H9 (cell line): Measurements from ENCODE around the gene TTC39B. TPM values are rescaled to one million over a fixed set of nuclear protein-coding genes. Genes with fewer than 3 reads are reported as not detected.

Experiments used
- DNase-seq: peaks from one replicate; pipeline ENCODE4 v3.0.0-alpha.2; 2017
- H2AFZ ChIP-seq: one replicate; pipeline ENCODE4 v1.6.1; 2013; ENCODE audit warnings: mild to moderate bottlenecking, low read length, control low read depth, moderate library complexity
- H2AK5ac ChIP-seq: 2 replicates; pipeline ENCODE4 v1.6.1; 2013; ENCODE audit warnings: low read length, control low read depth, mixed read lengths; ENCODE audit not compliant: insufficient read length
- H2BK120ac ChIP-seq: one replicate; pipeline ENCODE4 v1.6.1; 2013; ENCODE audit warnings: low read depth, mild to moderate bottlenecking, low read length, control low read depth, inconsistent platforms; ENCODE audit not compliant: poor library complexity, severe bottlenecking
- H2BK12ac ChIP-seq: 2 replicates; pipeline ENCODE4 v1.6.1; 2013; ENCODE audit warnings: low read length, control low read depth, mixed read lengths, low read depth; ENCODE audit not compliant: insufficient read length
- H2BK15ac ChIP-seq: 2 replicates; pipeline ENCODE4 v1.6.1; 2013; ENCODE audit warnings: low read depth, low read length, control low read depth
- H2BK20ac ChIP-seq: one replicate; pipeline ENCODE4 v1.6.1; 2013; ENCODE audit warnings: low read depth, mild to moderate bottlenecking, low read length, control low read depth, inconsistent platforms; ENCODE audit not compliant: poor library complexity, severe bottlenecking
- H2BK5ac ChIP-seq: 2 replicates; pipeline ENCODE4 v1.6.1; 2013; ENCODE audit warnings: low read length, control low read depth, mixed read lengths; ENCODE audit not compliant: insufficient read length
- H3K14ac ChIP-seq: 2 replicates; pipeline ENCODE4 v1.6.1; 2013; ENCODE audit warnings: low read length, control low read depth; ENCODE audit not compliant: insufficient read depth
- H3K18ac ChIP-seq: 2 replicates; pipeline ENCODE4 v1.6.1; 2013; ENCODE audit warnings: low read depth, mild to moderate bottlenecking, mixed read lengths, low read length, control low read depth; ENCODE audit not compliant: insufficient read length
- H3K23ac ChIP-seq: 2 replicates; pipeline ENCODE4 v1.6.1; 2013; ENCODE audit warnings: low read length, control low read depth, mixed read lengths, low read depth; ENCODE audit not compliant: insufficient read length
- H3K23me2 ChIP-seq: 2 replicates; pipeline ENCODE4 v1.6.1; 2013; ENCODE audit warnings: low read depth, mild to moderate bottlenecking, mixed read lengths, low read length, control low read depth; ENCODE audit not compliant: insufficient read length, poor library complexity, severe bottlenecking
- H3K27ac ChIP-seq: 2 replicates; pipeline ENCODE4 v1.5.1; 2013; ENCODE audit warnings: low read length, control low read depth, mixed read lengths, low read depth; ENCODE audit not compliant: insufficient read length
- H3K27me3 ChIP-seq: 2 replicates; pipeline ENCODE4 v1.6.1; 2013; ENCODE audit warnings: low read length, control low read depth, inconsistent platforms; ENCODE audit not compliant: insufficient read depth
- H3K4ac ChIP-seq: 2 replicates; pipeline ENCODE4 v1.6.1; 2013; ENCODE audit warnings: low read depth, mild to moderate bottlenecking, control low read depth, inconsistent platforms, low read length, moderate library complexity
- H3K4me1 ChIP-seq: 2 replicates; pipeline ENCODE4 v1.6.1; 2013; ENCODE audit warnings: low read length, control low read depth, inconsistent platforms; ENCODE audit not compliant: insufficient read depth
- H3K4me2 ChIP-seq: 2 replicates; pipeline ENCODE4 v1.6.1; 2013; ENCODE audit warnings: low read length, control low read depth, mixed read lengths; ENCODE audit not compliant: insufficient read length, insufficient read depth
- H3K56ac ChIP-seq: 2 replicates; pipeline ENCODE4 v1.6.1; 2013; ENCODE audit warnings: low read depth, mild to moderate bottlenecking, mixed read lengths, low read length, control low read depth; ENCODE audit not compliant: insufficient read length
- H3K79me1 ChIP-seq: 2 replicates; pipeline ENCODE4 v1.6.1; 2013; ENCODE audit warnings: low read depth, mild to moderate bottlenecking, moderate library complexity, low read length, control low read depth, inconsistent platforms; ENCODE audit not compliant: insufficient read depth, poor library complexity, severe bottlenecking
- H3K79me2 ChIP-seq: 2 replicates; pipeline ENCODE4 v1.6.1; 2013; ENCODE audit warnings: low read length, control low read depth, inconsistent platforms; ENCODE audit not compliant: insufficient read depth
- H3K9ac ChIP-seq: 2 replicates; pipeline ENCODE4 v1.6.1; 2013; ENCODE audit warnings: low read length, control low read depth, mixed read lengths; ENCODE audit not compliant: insufficient read length; ENCODE audit errors: extremely low read depth
- H3K9me3 ChIP-seq: one replicate; pipeline ENCODE4 v1.6.1; 2013; ENCODE audit warnings: low read depth, low read length, inconsistent platforms; ENCODE audit not compliant: control insufficient read depth
- H3T11ph ChIP-seq: one replicate; pipeline ENCODE4 v1.6.1; 2013; ENCODE audit warnings: mild to moderate bottlenecking, low read length, control low read depth, inconsistent platforms
- H4K20me1 ChIP-seq: one replicate; pipeline ENCODE4 v1.6.1; 2013; ENCODE audit not compliant: control insufficient read depth, insufficient read length, insufficient read depth
- H4K5ac ChIP-seq: 2 replicates; pipeline ENCODE4 v1.6.1; 2013; ENCODE audit warnings: low read depth, mild to moderate bottlenecking, mixed read lengths, low read length, control low read depth; ENCODE audit not compliant: insufficient read length
- H4K8ac ChIP-seq: replicated peaks from 2 replicates; pipeline ENCODE4 v1.6.1; 2013; ENCODE audit warnings: low read length, control low read depth, mixed read lengths, low read depth; ENCODE audit not compliant: insufficient read length
- H4K91ac ChIP-seq: 2 replicates; pipeline ENCODE4 v1.6.1; 2013; ENCODE audit warnings: low read depth, mild to moderate bottlenecking, moderate library complexity, mixed read lengths, low read length, control low read depth; ENCODE audit not compliant: insufficient read length
- H3K27ac Mint-ChIP-seq, 3 experiments: 2 replicates in 2 of 3; 3 replicates in 1 of 3; pipeline ENCODE4 v1.8.0; 2020 to 2021; ENCODE audit warnings: mixed read lengths in 3 of 3, mild to moderate bottlenecking in 1 of 3, moderate library complexity in 1 of 3
- H3K27me3 Mint-ChIP-seq: 2 replicates; pipeline ENCODE4 v1.8.0; 2021; ENCODE audit warnings: low read depth, mild to moderate bottlenecking, moderate library complexity, mixed read lengths
- H3K36me3 Mint-ChIP-seq, 3 experiments: 2 replicates in 2 of 3; 3 replicates in 1 of 3; pipeline ENCODE4 v1.8.0; 2020 to 2021; ENCODE audit warnings: low read depth in 3 of 3, mixed read lengths in 3 of 3; ENCODE audit not compliant: insufficient read depth in 1 of 3
- H3K4me1 Mint-ChIP-seq, 2 experiments: 2 replicates each; pipeline ENCODE4 v1.8.0; 2020; ENCODE audit warnings: mixed read lengths in 2 of 2
- H3K4me3 Mint-ChIP-seq, 2 experiments: 2 replicates in 1 of 2; 3 replicates in 1 of 2; pipeline ENCODE4 v1.8.0; 2020 to 2021; ENCODE audit warnings: mild to moderate bottlenecking in 2 of 2, mixed read lengths in 2 of 2, moderate library complexity in 1 of 2
- H3K9me3 Mint-ChIP-seq, 2 experiments: 2 replicates in 1 of 2; 3 replicates in 1 of 2; pipeline ENCODE4 v1.8.0; 2020; ENCODE audit warnings: mild to moderate bottlenecking in 2 of 2, mixed read lengths in 2 of 2, moderate library complexity in 1 of 2
- CTCF ChIP-seq: fragments of 200-600 bp; sonication (generic); conservative IDR thresholded peaks from 3 replicates; pipeline ENCODE4 v1.8.0; 2021; ENCODE audit warnings: antibody characterized with exemption, mild to moderate bottlenecking
- WGBS: extraction: QIAGEN DNeasy Blood & Tissue Kit; methylation state at CpG from one replicate; pipeline ENCODE4 v1.1.7; 2013; ENCODE audit warnings: missing lambda C conversion rate, low lambda C conversion rate, mixed read lengths; ENCODE audit not compliant: insufficient read length; ENCODE audit errors: extremely low coverage; 5-methylcytosine and 5-hydroxymethylcytosine counted together
- total RNA-seq: library from RNA; stranded (reverse); gene quantifications from 2 replicates; pipeline ENCODE4 v1.2.1, GENCODE V29; 2021

The TTC39B gene
- total RNA-seq, 1 experiment from 2014 or later = 8.2 TPM

GRCh38 chr9:15115041-15115440 lies 192.0 kb downstream of the TTC39B start:
- H3K79me2 ChIP-seq = no peaks in the 10 kb centered on the region
- no peak overlapping the region for H3K14ac ChIP-seq
- H2BK20ac ChIP-seq = no peak overlapping the region
- no peak overlapping the region for H2BK15ac ChIP-seq
- no peak overlapping the region for H3K4ac ChIP-seq
- H3K27ac Mint-ChIP-seq = no peak overlapping the region
- no peak overlapping the region for H3K23ac ChIP-seq
- no peak overlapping the region for H2AK5ac ChIP-seq
- TF ChIP-seq CTCF = no peak
- no peak overlapping the region for H2AFZ ChIP-seq
- no peak overlapping the region for H3K18ac ChIP-seq
- no peaks in the 10 kb centered on the region for H3K9me3 Mint-ChIP-seq
- H3K4me2 ChIP-seq = no peak overlapping the region
- no peak overlapping the region for H3T11ph ChIP-seq
- no CpG with 5 or more reads among the region's 2 CpGs for WGBS
- no peak overlapping the region for H2BK120ac ChIP-seq
- H3K27me3 Mint-ChIP-seq = no peaks in the 10 kb centered on the region
- peaks cover 18 to 21% of the 10 kb centered on the region in 2 experiments for H3K4me1 Mint-ChIP-seq
- H3K23me2 ChIP-seq = no peaks in the 10 kb centered on the region
- H4K91ac ChIP-seq = no peak overlapping the region
- H3K9ac ChIP-seq = no peak overlapping the region
- no peaks in the 10 kb centered on the region for H4K20me1 ChIP-seq
- H3K4me1 ChIP-seq = peaks cover 9% of the 10 kb centered on the region; the same call in 1 of the 2 replicates
- no peak for DNase-seq
- H3K36me3 Mint-ChIP-seq = no peaks in the 10 kb centered on the region
- no peaks in the 10 kb centered on the region for H3K79me1 ChIP-seq
- H3K4me3 Mint-ChIP-seq = no peak overlapping the region
- no peaks in the 10 kb centered on the region for H3K9me3 ChIP-seq
- H2BK5ac ChIP-seq = no peak overlapping the region
- no peaks in the 10 kb centered on the region for H3K27me3 ChIP-seq
- no peak overlapping the region for H2BK12ac ChIP-seq
- no peak overlapping the region for H4K5ac ChIP-seq
- H3K27ac ChIP-seq = no peak overlapping the region
- H3K56ac ChIP-seq = no peak overlapping the region
- H4K8ac ChIP-seq = no peak overlapping the region

Other genes starting within 250 kb of the TTC39B start
- gene SNAPC3, start 115.7 kb upstream of the TTC39B start, total RNA-seq = 28.0 and 28.1 TPM in 2 replicates
- gene PSIP1, start 203.8 kb upstream of the TTC39B start, total RNA-seq = 362 and 368 TPM in 2 replicates
- 2.4 TPM in 2 replicates for gene CCDC171, start 245.8 kb upstream of the TTC39B start, total RNA-seq